Spleen (tissue), 11 donors: ENCODE results near the gene SGCA. TPM values are rescaled to one million over a fixed set of nuclear protein-coding genes. Genes with fewer than 3 reads are reported as not detected.

Experiments used
- DNase-seq: peaks from one replicate; pipeline ENCODE4 v3.0.0-alpha.2; 2020
- H3K27ac ChIP-seq, 8 donors: fragments of 200-600 bp; sonication (generic) in 7 of 8; 1 replicate in 4 of 8; 2 replicates in 4 of 8; pipeline versions ENCODE4 v1.5.0 to v1.8.0; 2016 to 2021; ENCODE audit warnings: inconsistent platforms in 4 of 8, mild to moderate bottlenecking in 4 of 8, moderate library complexity in 1 of 8
- H3K27me3 ChIP-seq, 7 donors: fragments of 200-600 bp; sonication (generic) in 6 of 7; replicated peaks in 1 of 7; 1 replicate in 4 of 7; 2 replicates in 3 of 7; pipeline versions ENCODE4 v1.5.0 to v1.8.0; 2016 to 2021; ENCODE audit warnings: inconsistent platforms in 3 of 7, mild to moderate bottlenecking in 1 of 7
- H3K36me3 ChIP-seq, 6 donors: fragments of 200-600 bp; sonication (generic) in 5 of 6; 1 replicate in 4 of 6; 2 replicates in 2 of 6; pipeline versions ENCODE4 v1.5.0 to v1.8.0; 2016 to 2021; ENCODE audit warnings: inconsistent platforms in 2 of 6
- H3K4me1 ChIP-seq, 6 donors: fragments of 200-600 bp; sonication (generic) in 5 of 6; 1 replicate in 3 of 6; 2 replicates in 3 of 6; pipeline versions ENCODE4 v1.5.0 to v1.8.0; 2016 to 2021; ENCODE audit warnings: inconsistent platforms in 3 of 6
- H3K4me3 ChIP-seq, 8 donors: fragments of 200-600 bp; sonication (generic) in 7 of 8; 1 replicate in 4 of 8; 2 replicates in 4 of 8; pipeline versions ENCODE4 v1.5.0 to v1.8.0; 2016 to 2021; ENCODE audit warnings: inconsistent platforms in 4 of 8, mild to moderate bottlenecking in 4 of 8, moderate library complexity in 2 of 8
- H3K9me3 ChIP-seq, 8 donors: fragments of 200-600 bp; sonication (generic) in 7 of 8; 1 replicate in 4 of 8; 2 replicates in 4 of 8; pipeline versions ENCODE4 v1.5.0 to v1.8.0; 2016 to 2021; ENCODE audit warnings: inconsistent platforms in 4 of 8
- POLR2A ChIP-seq, 3 donors: fragments of 450-650 bp; IDR thresholded peaks; one replicate each; pipeline ENCODE4 v1.5.1; 2017; ENCODE audit warnings: antibody characterized with exemption in 3 of 3, mild to moderate bottlenecking in 1 of 3
- POLR2AphosphoS5 ChIP-seq, 3 donors: sonication (generic); formaldehyde crosslinking; IDR thresholded peaks; one replicate each; pipeline ENCODE4 v1.5.1; 2017; ENCODE audit warnings: antibody characterized with exemption in 3 of 3
- WGBS, 5 donors: extraction: QIAGEN DNeasy Blood & Tissue Kit in 3 of 5; methylation state at CpG; one replicate each; pipeline versions ENCODE4 v1.1.5 to v1.1.7; 2013 to 2018; 5-methylcytosine and 5-hydroxymethylcytosine counted together
- intact Hi-C: fragments of 100-400 bp; cut with DNase I; formaldehyde crosslinking; loops from one replicate; pipeline ENCODE4 v1.15.0; 2023; ENCODE audit warnings: low total_unique reads
- polyA plus RNA-seq, 3 donors: library from polyadenylated mRNA; stranded (reverse); fragments of 200-250 nt; gene quantifications; one replicate each; pipeline ENCODE4 v1.2.1, GENCODE V29; 2013
- total RNA-seq, 7 donors: library from RNA; depleted of rRNA in 3 of 7; stranded (reverse); fragments of >200 nt in 3 of 7; fragmentation: NEBNext Ultra II Directional in 4 of 7; extraction: Animal tissue kit (Norgen Biotek cat#: 25700) in 4 of 7; gene quantifications; one replicate each; pipeline versions ENCODE4 v1.1.0 to v1.2.1, GENCODE V29; 2016 to 2021
- TF ChIP-seq, protein P1 (sequence below), 11 experiments: fragments of 200-600 bp in 7 of 11; fragments of 450-650 bp in 4 of 11; sonication (generic) in 4 of 11; IDR thresholded peaks in 8 of 11; conservative IDR thresholded peaks in 3 of 11; 1 replicate in 7 of 11; 2 replicates in 4 of 11; pipeline versions ENCODE4 v1.4.0 to v1.8.0; 2016 to 2021; ENCODE audit warnings: antibody characterized with exemption in 11 of 11, inconsistent platforms in 4 of 11, mild to moderate bottlenecking in 1 of 11
- donor health status: healthy with polysubstance abuse.
- donor health status: DM: no; HTN: no; CAD: no; lungs with moderate emphysema.
- donor health status: DM: no; HTN: no; CAD: no.
- donor health status: Bipolar disorder and iron deficiency.
- donor health status: healthy.
- donor health status: DM: no; HTN: no; CAD: no.
- donor health status: DM: yes; HTN: yes; CAD: no.

SGCA gene
- total and polyA plus RNA-seq, 10 donors, result 1.2 to 5.9 (median 3.7) TPM; not detected in 1

- TF ChIP-seq POLR2A (IDR thresholded peaks at IDR 0.05) (no peak), POLR2AphosphoS5 (IDR thresholded peaks at IDR 0.05) (no peak)
- TF ChIP-seq, protein P1, sequence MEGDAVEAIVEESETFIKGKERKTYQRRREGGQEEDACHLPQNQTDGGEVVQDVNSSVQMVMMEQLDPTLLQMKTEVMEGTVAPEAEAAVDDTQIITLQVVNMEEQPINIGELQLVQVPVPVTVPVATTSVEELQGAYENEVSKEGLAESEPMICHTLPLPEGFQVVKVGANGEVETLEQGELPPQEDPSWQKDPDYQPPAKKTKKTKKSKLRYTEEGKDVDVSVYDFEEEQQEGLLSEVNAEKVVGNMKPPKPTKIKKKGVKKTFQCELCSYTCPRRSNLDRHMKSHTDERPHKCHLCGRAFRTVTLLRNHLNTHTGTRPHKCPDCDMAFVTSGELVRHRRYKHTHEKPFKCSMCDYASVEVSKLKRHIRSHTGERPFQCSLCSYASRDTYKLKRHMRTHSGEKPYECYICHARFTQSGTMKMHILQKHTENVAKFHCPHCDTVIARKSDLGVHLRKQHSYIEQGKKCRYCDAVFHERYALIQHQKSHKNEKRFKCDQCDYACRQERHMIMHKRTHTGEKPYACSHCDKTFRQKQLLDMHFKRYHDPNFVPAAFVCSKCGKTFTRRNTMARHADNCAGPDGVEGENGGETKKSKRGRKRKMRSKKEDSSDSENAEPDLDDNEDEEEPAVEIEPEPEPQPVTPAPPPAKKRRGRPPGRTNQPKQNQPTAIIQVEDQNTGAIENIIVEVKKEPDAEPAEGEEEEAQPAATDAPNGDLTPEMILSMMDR (IDR thresholded peaks at IDR 0.05 in 8 of 11, conservative IDR thresholded peaks at IDR 0.05 in 3 of 11), result no peak
- Histone ChIP-seq H3K4me1 (peaks cover 0 to 24% (median 8%) of the 10 kb centered on the region in 6 donors), H3K4me3 (no peak overlapping the region), H3K27ac (no peak overlapping the region), H3K9me3 (no peaks in the 10 kb centered on the region), H3K27me3 (peaks cover 0 to 7% (median 0%) of the 10 kb centered on the region in 7 donors), H3K36me3 (no peaks in the 10 kb centered on the region)
- DNase-seq, result no peak
- intact Hi-C loops, result no loop called here
- WGBS, 5 donors, result 80 to 92% (median 86%) methylated on average over 10 of the region's 10 CpGs
These were observed 5.0 kb downstream of the SGCA start for GRCh38 chr17:50170662-50171370.

- 90 to 96% (median 93%) methylated on average over 14 to 17 of the region's 17 CpGs for WGBS, 5 donors
- TF ChIP-seq, protein P1 (IDR thresholded peaks at IDR 0.05 in 8 of 11, conservative IDR thresholded peaks at IDR 0.05 in 3 of 11), result no peak
- TF ChIP-seq POLR2A (IDR thresholded peaks at IDR 0.05) (no peak), POLR2AphosphoS5 (IDR thresholded peaks at IDR 0.05) (no peak)
- no peak for DNase-seq
- H3K27ac ChIP-seq, result no peak overlapping the region
- H3K4me1 ChIP-seq, result peaks cover 0 to 24% (median 8%) of the 10 kb centered on the region in 6 donors
- H3K27me3 ChIP-seq, result peaks cover 0 to 7% (median 0%) of the 10 kb centered on the region in 7 donors
- H3K4me3 ChIP-seq, result no peak overlapping the region
- H3K36me3 ChIP-seq, result no peaks in the 10 kb centered on the region
- intact Hi-C loops, result no loop called here
- H3K9me3 ChIP-seq, result no peaks in the 10 kb centered on the region
These were observed 5.7 kb downstream of the SGCA start for GRCh38 chr17:50171371-50172071.

- intact Hi-C loops, result no loop called here
- no peak overlapping the region for H3K27ac ChIP-seq
- WGBS, 5 donors, result 90 to 97% (median 91%) methylated on average over 9 to 11 of the region's 11 CpGs
- H3K4me3 ChIP-seq, result no peak overlapping the region
- H3K4me1 ChIP-seq, result peaks cover 0 to 27% (median 9%) of the 10 kb centered on the region in 6 donors
- DNase-seq, result no peak
- H3K27me3 ChIP-seq, result peaks cover 0 to 7% (median 0%) of the 10 kb centered on the region in 7 donors
- H3K36me3 ChIP-seq, result no peaks in the 10 kb centered on the region
- H3K9me3 ChIP-seq, result no peaks in the 10 kb centered on the region
- TF ChIP-seq, protein P1 (IDR thresholded peaks at IDR 0.05 in 8 of 11, conservative IDR thresholded peaks at IDR 0.05 in 3 of 11), result no peak
- no peak for TF ChIP-seq POLR2AphosphoS5 (IDR thresholded peaks at IDR 0.05)
- TF ChIP-seq POLR2A (IDR thresholded peaks at IDR 0.05), result no peak
These were observed 6.3 kb downstream of the SGCA start for GRCh38 chr17:50172130-50172529.

DNA sequence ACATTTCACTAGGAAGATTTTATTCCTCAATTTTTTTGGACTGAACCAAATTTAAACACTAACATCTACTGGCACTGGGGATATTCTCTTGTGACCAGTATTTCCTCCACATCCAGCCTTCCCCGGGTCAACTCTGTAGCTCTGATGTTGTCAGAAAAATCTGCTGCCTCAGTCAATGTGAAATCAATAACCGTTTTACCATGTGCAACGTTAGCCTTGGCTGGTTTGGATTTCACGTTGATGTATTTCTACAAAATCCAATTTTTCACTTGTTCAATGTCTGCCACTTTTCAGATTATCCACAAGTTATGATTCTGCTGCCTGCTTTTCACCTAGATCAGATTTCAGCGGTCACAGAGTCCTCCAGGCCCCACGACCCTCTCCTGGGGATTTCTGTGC lies 7.1 kb downstream of the SGCA start:
- no peak for DNase-seq
- Histone ChIP-seq H3K27ac (peak overlapping the region in 1 of 8 donors; percentile 21), H3K36me3 (no peaks in the 10 kb centered on the region), H3K27me3 (peaks cover 0 to 7% (median 0%) of the 10 kb centered on the region in 7 donors), H3K4me3 (no peak overlapping the region), H3K4me1 (peaks cover 4 to 35% (median 14%) of the 10 kb centered on the region in 6 donors), H3K9me3 (no peaks in the 10 kb centered on the region)
- TF ChIP-seq, protein P1 (IDR thresholded peaks at IDR 0.05 in 8 of 11, conservative IDR thresholded peaks at IDR 0.05 in 3 of 11), result no peak
- TF ChIP-seq POLR2AphosphoS5 (IDR thresholded peaks at IDR 0.05) (no peak), POLR2A (IDR thresholded peaks at IDR 0.05) (no peak)
- intact Hi-C loops, result no loop called here
- 73 to 85% (median 85%) methylated on average over 6 of the region's 6 CpGs for WGBS, 5 donors
